K562 (cell line): Measurements from ENCODE around the gene NRXN3. TPM values are rescaled to one million over a fixed set of nuclear protein-coding genes. Genes with fewer than 3 reads are reported as not detected.

Source experiments
- NR3C1 ChIP-seq: sonication (generic); formaldehyde crosslinking; IDR thresholded peaks from 2 replicates; pipeline ENCODE4 v1.8.1; 2022; ENCODE audit warnings: missing genetic modification reagents
- RBM22 ChIP-seq: fragments of 200-400 bp; formaldehyde crosslinking; IDR thresholded peaks from 2 replicates; pipeline ENCODE4 v1.6.1; 2018; ENCODE audit warnings: low read length, low read depth; ENCODE audit not compliant: poor library complexity, severe bottlenecking
- TRIM25 ChIP-seq: fragments of 450-650 bp; IDR thresholded peaks from 2 replicates; pipeline ENCODE4 v1.7.0; 2016; ENCODE audit warnings: borderline replicate concordance
- TSHZ1 ChIP-seq: fragments of 250-450 bp; sonication (Bioruptor Pico); IDR thresholded peaks from 2 replicates; pipeline ENCODE4 v1.4.0; 2020; ENCODE audit warnings: mild to moderate bottlenecking, moderate library complexity
- U2AF2 ChIP-seq: fragments of 200-400 bp; formaldehyde crosslinking; optimal IDR thresholded peaks from 2 replicates; pipeline ENCODE3; 2017; ENCODE audit warnings: low read depth, mild to moderate bottlenecking, low read length
- ZNF23 ChIP-seq: fragments of 250-450 bp; sonication (Bioruptor Pico); IDR thresholded peaks from 2 replicates; pipeline ENCODE4 v1.4.0; 2020; ENCODE audit warnings: mild to moderate bottlenecking
- ZNF766 ChIP-seq: fragments of 200-800 bp; sonication (Bioruptor generic); conservative IDR thresholded peaks from 2 replicates; pipeline ENCODE4 v1.6.1; 2016; ENCODE audit warnings: missing genetic modification characterization, missing compliant biosample characterization
- polyA plus RNA-seq, 8 experiments: library from polyadenylated mRNA; depleted of rRNA in 4 of 8; stranded (reverse) in 5 of 8; unstranded in 3 of 8; fragments of >200 nt; fragmentation: Nextera tagmentation in 2 of 8; fragmentation: Illumina TruSeq in 1 of 8; extraction: Ambion mirVana in 2 of 8; extraction: Trizol in 1 of 8; gene quantifications; 2 replicates each; pipeline versions ENCODE4 v1.2.1 to v1.2.3, GENCODE V29; 2011 to 2014; ENCODE audit warnings: inconsistent platforms in 1 of 8, missing spikeins in 1 of 8
- total RNA-seq, 7 experiments: library from RNA; depleted of rRNA in 6 of 7; stranded (reverse); fragments of >200 nt in 6 of 7; fragmentation: Illumina TruSeq in 2 of 7; extraction: Trizol in 2 of 7; gene quantifications; 2 replicates each; pipeline versions ENCODE4 v1.2.1 to v1.2.3, GENCODE V29; 2011 to 2021; ENCODE audit warnings: low replicate concordance in 1 of 7

NRXN3 gene
- total and polyA plus RNA-seq, 9 of the 15 experiments (the other 6 are each of a cell fraction or from before 2014, with no cell fraction given) = 0.09 TPM; not detected in 8

GRCh38 chr14:79656496-79656895 is 1486.3 kb downstream of the NRXN3 start (continued):
- TF ChIP-seq TRIM25 (no peak), U2AF2 (no peak), TSHZ1 (no peak), RBM22 (no peak), NR3C1 (no peak), ZNF23 (CRISPR knock-in tag) (no peak), ZNF766 (CRISPR knock-in tag) (no peak)
- TF ChIP-seq, all 486 proteins: peak for 0
